ENCODE measurements around the gene NOTCH4.
A peak's percentile ranks its signal among the peaks of the same experiment; 100 is the strongest.

The NOTCH4 gene

GRCh38 chr6:32149932-32150870 lies 73.7 kb downstream of the NOTCH4 start:
- 41% methylated on average over 46 of the region's 55 CpGs for WGBS (ENCODE audit: insufficient coverage)
- no peak overlapping the region for H3K27ac ChIP-seq (ENCODE audit: insufficient read depth in 1 of 2, low read depth in 1 of 2, low read length in 2 of 2, poor library complexity in 1 of 2, severe bottlenecking in 2 of 2)

DNA sequence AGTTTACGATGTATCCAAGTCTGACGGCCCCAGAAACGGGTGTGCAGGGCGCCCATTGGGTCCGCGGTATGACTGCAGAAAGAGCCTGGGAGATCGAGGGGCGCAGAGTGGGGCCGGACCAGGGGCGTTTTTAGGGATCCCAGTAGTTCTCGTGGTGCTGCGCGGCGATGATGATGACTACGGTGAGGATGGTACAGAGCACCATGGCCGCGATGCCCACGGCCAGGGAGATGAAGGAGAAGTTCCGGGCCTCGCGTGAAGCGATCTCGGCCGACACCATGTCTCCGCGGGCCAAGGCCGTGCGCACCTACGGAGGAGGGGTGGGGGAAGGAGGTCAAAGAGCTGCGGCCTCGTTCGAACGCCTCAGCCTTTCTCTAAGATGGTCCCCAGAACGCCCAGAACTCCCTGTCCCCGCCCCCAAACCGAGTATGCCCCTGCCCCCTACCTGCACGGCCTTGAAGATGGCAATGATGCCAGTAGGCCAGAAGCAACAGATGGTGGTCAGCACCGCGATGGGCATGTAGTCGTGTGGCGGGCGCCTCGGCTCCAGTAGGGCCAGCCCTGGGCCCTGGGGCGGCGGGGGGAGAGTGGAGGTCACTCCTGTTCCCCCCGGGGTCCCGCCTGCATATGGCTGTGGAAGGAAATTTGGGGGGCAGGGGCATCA lies 74.6 kb downstream of the NOTCH4 start:
- 46% methylated on average over 31 of the region's 47 CpGs for WGBS (ENCODE audit: insufficient coverage)
- Histone ChIP-seq H3K4me1 (ENCODE audit: control extremely low read depth in 1 of 4, control insufficient read depth in 4 of 4, insufficient read depth in 4 of 4, low read length in 3 of 4) (peaks cover 0 to 45% (median 27%) of the 10 kb centered on the region in 4 experiments), H3K36me3 (ENCODE audit: control insufficient read depth in 4 of 4, insufficient read depth in 4 of 4, low read length in 3 of 4) (no peaks in the 10 kb centered on the region), H3K27me3 (replicated peaks in 2 of 5; ENCODE audit: control insufficient read depth in 4 of 5, insufficient read depth in 5 of 5, low read length in 4 of 5) (peaks cover 6 to 32% (median 25%) of the 10 kb centered on the region in 5 experiments), H3K27ac (ENCODE audit: insufficient read depth in 1 of 2, low read depth in 1 of 2, low read length in 2 of 2, poor library complexity in 1 of 2, severe bottlenecking in 2 of 2) (no peak overlapping the region), H3K9me3 (ENCODE audit: control extremely low read depth in 1 of 5, control insufficient read depth in 4 of 5, insufficient read depth in 2 of 5, low read depth in 1 of 5, low read length in 4 of 5) (no peaks in the 10 kb centered on the region), H3K4me3 (ENCODE audit: control insufficient read depth in 1 of 7, extremely low read depth in 1 of 7, insufficient read depth in 4 of 7, low read depth in 2 of 7, low read length in 6 of 7) (peak overlapping the region in 6 of 7 experiments; percentile 38 to 81 (median 72))
- no peak for DNase-seq
- ChIA-PET CTCF (interaction anchor here (0.8 to 2.0 kb wide), 8 partner anchors 9 to 48 kb away, joined by 3 to 9 read pairs (median 4); partner anchors contain the start of gene FKBPL), POLR2A (interaction anchor here (0.7 kb wide), 1 partner anchor 29 kb away, joined by 3 read pairs; no protein-coding TSS in a partner anchor)

More at GRCh38 chr6:32149932-32150870, 73.7 kb downstream of the NOTCH4 start:
- Histone ChIP-seq H3K36me3 (ENCODE audit: control insufficient read depth in 4 of 4, insufficient read depth in 4 of 4, low read length in 3 of 4) (peaks cover 0 to under 1% (median 0%) of the 10 kb centered on the region in 4 experiments), H3K27me3 (replicated peaks in 2 of 5; ENCODE audit: control insufficient read depth in 4 of 5, insufficient read depth in 5 of 5, low read length in 4 of 5) (peaks cover 6 to 32% (median 25%) of the 10 kb centered on the region in 5 experiments), H3K4me3 (ENCODE audit: control insufficient read depth in 1 of 7, extremely low read depth in 1 of 7, insufficient read depth in 4 of 7, low read depth in 2 of 7, low read length in 6 of 7) (no peak overlapping the region), H3K4me1 (ENCODE audit: control extremely low read depth in 1 of 4, control insufficient read depth in 4 of 4, insufficient read depth in 4 of 4, low read length in 3 of 4) (peaks cover 0 to 54% (median 36%) of the 10 kb centered on the region in 4 experiments), H3K9me3 (ENCODE audit: control extremely low read depth in 1 of 5, control insufficient read depth in 4 of 5, insufficient read depth in 2 of 5, low read depth in 1 of 5, low read length in 4 of 5) (no peaks in the 10 kb centered on the region)
- ChIA-PET POLR2A (interaction anchor here (0.8 kb wide), 1 partner anchor 33 kb away, joined by 3 read pairs; no protein-coding TSS in a partner anchor), CTCF (interaction anchor here (0.8 to 1.2 kb wide), 3 partner anchors 8 to 31 kb away, joined by 3 read pairs; no protein-coding TSS in a partner anchor)
- DNase-seq: peak in 1 of 3 donors; percentile 27

DNA sequence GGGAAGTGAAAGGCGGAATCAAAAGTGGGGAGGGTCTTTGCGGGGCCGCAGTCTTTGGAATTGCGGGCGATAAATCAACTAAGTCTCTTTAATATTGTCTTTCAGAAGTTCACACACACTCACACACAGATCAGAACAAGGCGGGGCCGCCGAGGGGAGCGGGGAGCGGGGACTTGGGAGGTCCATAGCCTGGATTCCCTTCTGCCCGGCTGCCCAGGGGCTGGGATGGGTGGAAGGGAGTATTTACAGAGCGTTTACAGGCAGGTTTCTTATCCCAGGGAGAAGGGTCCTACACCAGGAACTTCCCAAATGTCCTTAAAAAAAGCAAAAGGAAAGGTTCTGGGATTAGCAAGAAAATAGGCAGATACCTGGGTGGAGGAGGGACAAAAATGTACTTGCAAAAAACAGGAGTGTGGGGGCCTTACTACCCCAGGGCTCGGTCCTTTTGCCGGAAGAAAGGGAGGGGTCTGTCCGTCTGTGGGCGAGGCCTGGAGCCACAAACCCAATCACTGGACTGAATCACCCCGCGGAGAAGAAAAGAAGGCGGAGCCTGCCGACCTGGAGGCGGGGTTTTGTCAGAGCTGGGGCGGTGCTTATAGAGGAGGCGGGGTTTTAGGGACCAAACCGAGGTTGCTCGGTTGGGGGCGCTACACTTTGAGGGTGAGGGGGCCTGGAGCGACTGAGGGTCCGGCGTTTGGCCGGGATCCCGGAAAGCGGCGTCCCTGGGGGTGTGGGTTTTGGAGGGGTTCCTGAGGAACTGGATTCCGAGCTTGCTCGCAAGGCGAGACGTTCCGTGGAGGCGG lies 75.4 kb downstream of the NOTCH4 start:
- ChIA-PET POLR2A (interaction anchor here (0.7 kb wide), 2 partner anchors 8 to 29 kb away, joined by 3 read pairs; no protein-coding TSS in a partner anchor), CTCF (interaction anchor here (0.7 to 2.0 kb wide), 9 partner anchors 10 to 49 kb away, joined by 3 to 9 read pairs (median 3); partner anchors contain the start of gene FKBPL)
- peak overlapping the region; percentile 35 to 81 (median 70) for H3K4me3 ChIP-seq (ENCODE audit: control insufficient read depth in 1 of 7, extremely low read depth in 1 of 7, insufficient read depth in 4 of 7, low read depth in 2 of 7, low read length in 6 of 7)
- 4% methylated on average over 22 of the region's 39 CpGs for whole genome bisulfite sequencing (ENCODE audit: insufficient coverage)
- peak; percentile 84 to 90 (median 90) for DNase-seq
- no peak overlapping the region for H3K27ac ChIP-seq (ENCODE audit: insufficient read depth in 1 of 2, low read depth in 1 of 2, low read length in 2 of 2, poor library complexity in 1 of 2, severe bottlenecking in 2 of 2)
- peaks cover 6 to 32% (median 25%) of the 10 kb centered on the region in 5 experiments for H3K27me3 ChIP-seq (replicated peaks in 2 of 5; ENCODE audit: control insufficient read depth in 4 of 5, insufficient read depth in 5 of 5, low read length in 4 of 5)
- no peaks in the 10 kb centered on the region for H3K36me3 ChIP-seq (ENCODE audit: control insufficient read depth in 4 of 4, insufficient read depth in 4 of 4, low read length in 3 of 4)
- no peaks in the 10 kb centered on the region for H3K9me3 ChIP-seq (ENCODE audit: control extremely low read depth in 1 of 5, control insufficient read depth in 4 of 5, insufficient read depth in 2 of 5, low read depth in 1 of 5, low read length in 4 of 5)
- H3K4me1 ChIP-seq (ENCODE audit: control extremely low read depth in 1 of 4, control insufficient read depth in 4 of 4, insufficient read depth in 4 of 4, low read length in 3 of 4): peaks cover 0 to 42% (median 22%) of the 10 kb centered on the region in 4 experiments

GRCh38 chr6:32147401-32148132 lies 76.3 kb downstream of the NOTCH4 start:
- Histone ChIP-seq H3K27ac (ENCODE audit: insufficient read depth in 1 of 2, low read depth in 1 of 2, low read length in 2 of 2, poor library complexity in 1 of 2, severe bottlenecking in 2 of 2) (no peak overlapping the region), H3K27me3 (replicated peaks in 2 of 5; ENCODE audit: control insufficient read depth in 4 of 5, insufficient read depth in 5 of 5, low read length in 4 of 5) (peaks cover 6 to 32% (median 25%) of the 10 kb centered on the region in 5 experiments), H3K9me3 (ENCODE audit: control extremely low read depth in 1 of 5, control insufficient read depth in 4 of 5, insufficient read depth in 2 of 5, low read depth in 1 of 5, low read length in 4 of 5) (no peaks in the 10 kb centered on the region), H3K4me1 (ENCODE audit: control extremely low read depth in 1 of 4, control insufficient read depth in 4 of 4, insufficient read depth in 4 of 4, low read length in 3 of 4) (peaks cover 0 to 33% (median 15%) of the 10 kb centered on the region in 4 experiments), H3K36me3 (ENCODE audit: control insufficient read depth in 4 of 4, insufficient read depth in 4 of 4, low read length in 3 of 4) (no peaks in the 10 kb centered on the region), H3K4me3 (ENCODE audit: control insufficient read depth in 1 of 7, extremely low read depth in 1 of 7, insufficient read depth in 4 of 7, low read depth in 2 of 7, low read length in 6 of 7) (peak overlapping the region in 4 of 7 experiments; percentile 70 to 81 (median 76))
- POLR2A ChIA-PET: interaction anchor here (0.7 kb wide), 1 partner anchor 9 kb away, joined by 3 read pairs; no protein-coding TSS in a partner anchor
- CTCF ChIA-PET: interaction anchor here (0.7 to 2.0 kb wide), 7 partner anchors 9 to 50 kb away, joined by 3 to 9 read pairs (median 4); partner anchors contain the start of gene FKBPL
- WGBS (ENCODE audit: insufficient coverage): no CpG with 5 or more reads among the region's 4 CpGs
- DNase-seq: peak in 2 of 3 donors; percentile 29 to 34

DNA sequence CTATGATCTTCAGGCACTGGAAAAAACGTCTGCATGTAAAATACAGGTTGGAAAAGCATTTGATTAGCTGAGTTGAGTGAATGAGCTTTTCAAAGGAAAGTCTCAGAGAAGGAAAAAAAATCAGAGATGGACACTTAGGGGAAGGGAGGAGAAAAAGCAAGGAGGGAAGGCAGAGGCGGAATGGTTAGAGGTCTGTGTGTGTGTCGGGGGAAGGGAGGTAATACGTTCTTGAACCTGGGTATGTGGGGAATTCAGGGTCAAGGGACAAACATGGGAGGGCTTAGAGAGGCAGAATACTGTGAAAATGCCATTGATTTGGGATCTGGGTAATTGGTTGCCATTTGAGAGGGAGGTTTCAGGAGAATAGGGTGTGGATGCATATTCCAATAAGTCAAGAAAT lies 77.2 kb downstream of the NOTCH4 start:
- CTCF ChIA-PET: interaction anchor here (0.9 to 1.6 kb wide), 2 partner anchors 10 to 17 kb away, joined by 4 read pairs; partner anchors contain the start of gene FKBPL
- Histone ChIP-seq H3K36me3 (ENCODE audit: control insufficient read depth in 4 of 4, insufficient read depth in 4 of 4, low read length in 3 of 4) (no peaks in the 10 kb centered on the region), H3K4me1 (ENCODE audit: control extremely low read depth in 1 of 4, control insufficient read depth in 4 of 4, insufficient read depth in 4 of 4, low read length in 3 of 4) (peaks cover 0 to 25% (median 10%) of the 10 kb centered on the region in 4 experiments), H3K4me3 (ENCODE audit: control insufficient read depth in 1 of 7, extremely low read depth in 1 of 7, insufficient read depth in 4 of 7, low read depth in 2 of 7, low read length in 6 of 7) (no peak overlapping the region), H3K27me3 (replicated peaks in 2 of 5; ENCODE audit: control insufficient read depth in 4 of 5, insufficient read depth in 5 of 5, low read length in 4 of 5) (peaks cover 6 to 32% (median 24%) of the 10 kb centered on the region in 5 experiments), H3K9me3 (ENCODE audit: control extremely low read depth in 1 of 5, control insufficient read depth in 4 of 5, insufficient read depth in 2 of 5, low read depth in 1 of 5, low read length in 4 of 5) (no peaks in the 10 kb centered on the region), H3K27ac (ENCODE audit: insufficient read depth in 1 of 2, low read depth in 1 of 2, low read length in 2 of 2, poor library complexity in 1 of 2, severe bottlenecking in 2 of 2) (no peak overlapping the region)
- 75% methylated on average over 4 of the region's 4 CpGs for WGBS (ENCODE audit: insufficient coverage)
- no peak for DNase-seq
- POLR2A ChIA-PET: interaction anchor here (0.6 kb wide), 1 partner anchor 564 kb away, joined by 3 read pairs; no protein-coding TSS in a partner anchor
